ENCODE measurements around the gene DMXL2.
"Not testable (repeated sequence)": the region's sequence is repeated elsewhere in the genome, so short reads cannot be mapped to it uniquely, and the experiment has no call there.

The DMXL2 gene

DNA sequence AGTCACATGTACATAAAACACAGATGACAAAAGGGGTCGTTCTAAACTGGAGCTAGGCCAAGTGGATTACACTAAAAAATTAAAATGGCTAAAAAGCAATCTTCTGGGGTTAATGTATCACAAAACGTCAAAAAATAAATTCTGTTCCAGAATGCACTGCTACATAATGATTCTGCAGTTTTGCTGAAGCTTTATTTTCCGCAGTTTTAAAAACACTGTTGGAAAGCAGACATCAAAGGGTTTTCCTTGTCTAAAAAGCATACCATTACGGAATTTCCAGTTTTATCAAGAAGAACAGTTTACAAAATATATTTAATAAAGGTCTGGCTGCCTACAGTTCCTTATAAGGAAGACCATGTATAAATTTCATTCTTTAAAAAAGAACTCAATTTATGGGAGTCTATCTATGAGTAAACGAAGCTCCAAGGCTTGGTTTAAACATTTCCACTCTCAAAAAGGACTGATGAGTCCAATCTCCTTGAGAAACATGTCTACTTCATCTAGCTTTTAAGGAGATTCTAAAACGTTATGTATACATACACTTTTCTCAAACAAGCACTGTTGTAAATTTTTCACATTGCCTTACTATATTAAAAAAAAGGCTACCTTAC is 1.3 kb downstream of the DMXL2 start:
- DNase-seq = no peak

DNA sequence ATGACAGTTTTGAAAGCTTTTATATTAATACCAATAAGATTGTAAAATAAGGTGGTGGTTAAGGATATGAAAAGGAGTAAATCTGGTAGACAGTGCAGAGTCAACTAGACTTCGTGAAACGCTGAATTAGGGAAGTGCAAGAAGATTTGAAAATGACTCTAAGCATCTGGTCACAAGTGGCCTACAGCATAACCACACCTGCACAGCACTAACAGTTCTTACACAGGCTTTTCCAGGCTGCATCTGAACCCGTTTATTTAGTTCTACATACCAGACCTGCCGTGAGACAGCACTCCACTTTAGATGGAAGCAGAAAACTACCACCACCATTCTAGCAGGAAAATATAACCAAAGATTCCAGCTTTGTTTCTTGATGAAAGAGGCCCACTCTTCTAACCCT is 1.9 kb downstream of the DMXL2 start:
- DNase-seq = no peak

DNA sequence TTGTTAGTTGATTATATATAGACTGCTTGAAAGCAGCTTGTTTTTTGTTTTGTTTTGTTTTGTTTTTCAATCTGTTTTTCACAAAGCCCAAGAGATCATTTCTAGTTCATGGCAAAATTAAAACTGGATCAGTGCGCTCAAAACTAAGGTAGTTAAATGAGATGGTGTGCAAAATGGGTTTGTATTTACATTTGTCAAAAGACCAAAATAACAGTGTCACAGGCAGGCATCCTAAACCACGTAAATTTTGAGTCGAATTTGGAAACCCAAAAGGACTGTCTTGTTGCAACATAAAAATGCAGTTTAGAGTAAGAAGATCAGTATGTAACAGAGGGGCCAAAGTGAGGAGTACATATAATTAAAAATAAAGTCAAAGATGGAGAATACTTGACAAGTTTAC is 2.4 kb downstream of the DMXL2 start:
- DNase-seq = no peak

DNA sequence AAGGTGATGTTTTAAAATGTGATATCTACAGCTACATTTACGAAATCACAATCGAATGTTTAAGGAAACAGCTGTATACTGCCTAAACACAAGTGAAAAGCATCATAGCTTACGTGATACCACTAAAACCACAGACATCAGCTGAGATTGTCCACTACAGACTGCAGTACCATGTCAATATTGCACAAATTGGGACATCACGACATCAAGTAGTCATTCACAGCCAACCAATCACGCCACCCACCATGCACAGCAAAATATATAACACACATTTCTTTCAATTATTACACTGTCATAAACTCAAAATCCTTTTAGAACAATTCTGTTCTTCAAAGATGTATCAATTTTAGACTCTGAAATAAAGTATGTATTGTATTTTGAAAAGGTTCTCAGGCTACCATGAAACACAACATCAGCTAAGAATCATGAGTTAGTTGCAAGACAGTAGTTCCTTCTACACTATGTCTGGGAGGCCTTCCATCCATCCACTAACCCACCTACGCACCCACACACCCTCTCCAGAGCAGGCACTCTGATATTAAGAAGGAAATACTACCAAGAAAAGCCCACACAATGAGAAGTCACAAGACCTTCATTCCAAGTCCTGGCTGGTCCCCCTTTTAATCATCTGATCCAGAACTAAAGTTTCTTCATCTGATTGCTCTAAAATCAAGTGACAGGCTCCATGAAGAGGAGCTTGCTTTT is 3.1 kb downstream of the DMXL2 start:
- DNase-seq = no peak

DNA sequence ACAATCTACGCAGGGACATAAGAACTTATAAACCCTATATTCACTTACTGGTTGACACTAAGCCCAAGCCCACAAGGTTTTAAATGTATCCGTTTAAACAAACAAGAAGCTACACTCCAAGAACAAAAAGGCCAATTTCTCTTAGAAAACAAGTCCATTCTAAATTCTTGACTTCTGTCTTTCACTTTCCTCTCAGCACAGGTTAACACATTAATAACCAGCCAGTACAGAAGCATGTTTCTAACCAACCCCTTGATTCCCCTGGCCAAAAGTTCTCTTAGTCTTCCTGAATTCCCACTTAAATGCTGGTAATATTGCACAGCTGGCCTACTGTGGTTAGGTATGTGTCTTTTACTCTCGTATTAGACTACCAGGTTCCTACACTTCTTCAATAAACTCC is 4.7 kb downstream of the DMXL2 start:
- DNase-seq = no peak

DNA sequence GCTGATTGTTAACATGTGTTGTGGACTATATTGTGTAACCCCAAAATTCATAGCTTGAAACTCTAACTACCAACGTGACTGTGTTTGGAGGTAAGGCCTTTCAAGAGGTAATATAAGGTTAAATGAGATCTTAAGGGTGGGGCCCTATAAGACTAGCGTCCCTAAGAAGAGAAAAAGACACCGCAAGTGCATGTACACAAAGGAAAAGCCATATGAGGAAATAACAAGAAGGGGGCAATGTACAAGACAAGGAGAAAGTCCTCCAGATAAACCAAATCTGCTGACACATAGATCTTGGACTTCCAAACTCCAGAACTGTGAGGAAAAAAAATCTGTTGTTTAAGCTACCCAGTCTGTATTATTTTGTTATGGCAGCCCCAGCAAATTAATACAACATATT is 8.6 kb downstream of the DMXL2 start:
- DNase-seq = no peak

DNA sequence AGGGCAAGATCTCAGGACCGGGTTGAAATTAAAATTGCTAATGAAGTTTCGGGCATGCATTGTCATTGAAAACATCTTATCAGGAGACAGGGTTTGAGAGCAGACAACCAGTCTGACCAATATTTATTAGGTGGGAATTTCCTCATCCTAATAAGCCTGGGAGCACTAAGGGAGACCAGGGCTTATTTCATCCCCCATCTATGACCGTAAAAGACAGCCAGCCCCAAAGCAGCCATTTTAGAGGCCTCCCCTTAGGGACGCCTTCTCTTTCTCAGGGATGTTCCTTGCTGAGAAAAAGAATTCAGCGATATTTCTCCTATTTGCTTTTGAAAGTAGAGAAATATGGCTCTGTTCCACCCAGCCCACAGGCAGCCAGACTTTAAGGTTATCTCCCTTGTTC is 9.9 kb downstream of the DMXL2 start:
- DNase-seq = not testable (repeated sequence)

DNA sequence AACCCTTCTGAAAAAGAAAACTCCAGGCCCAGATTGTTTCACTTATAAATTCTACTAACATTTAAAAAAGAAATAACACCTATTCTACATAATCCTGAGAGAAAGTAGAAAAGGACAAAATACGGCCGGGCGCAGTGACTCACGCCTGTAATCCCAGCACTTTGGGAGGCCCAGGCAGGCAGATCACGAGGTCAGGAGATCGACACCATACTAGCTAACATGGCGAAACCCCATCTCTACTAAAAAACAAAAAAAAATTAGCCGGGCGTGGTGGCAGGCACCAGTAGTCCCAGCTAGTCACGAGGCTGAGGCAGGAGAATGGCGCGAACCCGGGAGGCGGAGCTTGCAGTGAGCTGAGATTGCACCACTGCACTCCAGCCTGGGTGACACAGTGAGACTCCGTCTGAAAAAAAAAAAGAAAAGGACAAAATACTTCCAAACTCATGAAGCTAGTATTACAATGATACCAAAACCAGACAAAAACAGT is 19.1 kb downstream of the DMXL2 start:
- not testable (repeated sequence) for DNase-seq

DNA sequence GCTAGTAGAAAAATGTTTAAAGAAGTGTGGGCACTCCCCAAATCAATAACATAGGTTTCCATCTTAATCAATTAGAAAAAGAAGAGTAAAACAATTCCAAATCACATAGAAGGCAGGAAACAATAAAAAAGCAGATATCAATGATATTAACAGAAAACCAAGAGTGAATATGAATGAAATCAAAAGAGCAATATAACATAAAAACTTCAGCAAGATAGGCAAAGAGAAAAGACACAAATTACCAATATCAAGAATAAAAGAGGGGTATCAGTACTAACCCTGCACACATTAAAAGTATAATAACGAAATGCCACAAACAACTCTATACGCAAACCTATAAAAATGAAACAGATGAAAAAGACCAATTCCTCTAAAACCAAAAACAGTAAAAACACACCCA is 19.6 kb downstream of the DMXL2 start:
- no peak for DNase-seq

DNA sequence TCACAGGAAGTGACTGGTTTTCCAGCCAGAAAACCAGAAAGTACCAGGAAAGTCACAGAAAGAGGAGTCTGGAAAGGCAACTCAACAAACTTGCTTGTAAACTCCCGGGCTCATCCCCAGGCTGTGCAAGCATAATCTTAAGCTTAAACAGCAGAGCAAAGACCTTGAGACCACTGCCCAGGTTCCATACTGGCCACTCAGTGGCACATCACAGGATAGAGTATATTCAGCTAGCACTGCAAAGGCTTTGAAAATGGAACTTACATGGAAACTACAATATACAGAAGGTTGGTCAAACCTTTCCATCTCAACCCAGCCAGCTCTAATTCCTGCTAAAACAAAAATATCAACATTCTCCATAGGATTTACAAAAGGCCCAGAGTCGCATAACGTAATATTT is 20.1 kb downstream of the DMXL2 start:
- DNase-seq = no peak

DNA sequence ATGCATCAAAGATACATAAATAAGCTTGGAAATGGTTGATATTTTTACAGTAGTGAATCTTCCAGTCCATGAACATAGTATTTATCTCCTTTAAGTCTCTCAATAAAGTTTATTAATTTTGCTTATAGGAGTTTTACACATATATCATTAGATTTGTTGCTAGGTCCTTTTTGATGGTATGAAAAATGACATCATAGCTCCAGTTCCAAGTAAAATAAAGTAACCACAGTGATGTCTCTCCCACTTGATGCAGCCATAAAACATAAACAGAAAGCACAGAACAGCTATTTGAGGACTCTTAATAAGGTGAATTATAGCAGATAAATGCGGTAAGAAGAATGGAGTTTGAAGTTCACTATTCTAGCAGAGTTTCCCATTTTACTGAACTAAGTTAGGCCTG is 20.8 kb downstream of the DMXL2 start:
- no peak for DNase-seq

DNA sequence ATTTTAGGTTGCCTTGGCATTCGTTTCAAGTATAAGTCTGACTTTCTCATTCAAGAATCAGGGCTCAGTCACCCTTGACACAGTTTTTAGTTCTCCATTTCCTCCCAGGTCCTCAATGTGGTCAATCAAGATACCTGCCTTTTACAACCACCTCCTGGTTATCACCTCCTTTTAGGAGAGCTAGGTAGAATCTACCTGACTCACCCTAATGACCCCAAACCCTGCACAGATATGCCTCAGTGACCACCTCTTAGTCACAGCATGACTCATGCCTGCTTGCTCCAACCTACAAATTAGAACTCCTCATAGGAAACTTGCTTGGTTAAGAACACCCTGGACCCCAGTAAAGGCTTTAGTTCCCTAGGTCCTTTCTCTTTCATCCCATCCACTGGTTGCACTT is 22.5 kb downstream of the DMXL2 start:
- no peak for DNase-seq

DNA sequence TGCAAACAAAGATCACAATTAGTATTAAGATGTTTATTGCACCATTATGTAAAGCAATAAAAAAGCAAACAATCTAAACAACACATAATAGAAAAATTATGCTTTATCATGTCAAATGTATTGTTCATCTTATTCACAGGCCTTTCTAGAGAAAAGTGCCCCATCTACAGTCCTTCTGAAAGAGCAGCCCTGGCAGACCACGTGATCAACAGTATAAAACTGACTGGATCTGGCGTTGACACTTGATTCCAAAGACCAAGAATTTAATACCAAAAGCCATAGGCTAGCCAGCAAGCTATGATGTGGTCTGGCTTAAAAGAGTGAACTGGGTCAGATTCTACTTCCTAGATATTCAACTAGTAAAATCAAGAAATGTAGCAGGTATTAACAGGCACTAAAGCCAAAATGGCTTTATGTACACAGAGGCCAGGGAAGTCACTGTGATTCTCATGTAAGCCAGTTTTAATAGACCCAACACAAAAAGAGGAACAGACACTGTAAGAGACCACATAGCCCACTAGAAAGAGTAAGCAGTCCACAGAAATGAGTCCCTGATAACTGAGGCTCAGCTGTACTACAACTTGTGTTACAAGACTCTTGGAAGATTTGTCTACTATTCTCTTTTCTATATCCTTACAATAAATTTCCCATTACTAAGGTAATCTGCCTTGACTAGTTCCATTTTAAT is 32.5 kb downstream of the DMXL2 start:
- DNase-seq = no peak

DNA sequence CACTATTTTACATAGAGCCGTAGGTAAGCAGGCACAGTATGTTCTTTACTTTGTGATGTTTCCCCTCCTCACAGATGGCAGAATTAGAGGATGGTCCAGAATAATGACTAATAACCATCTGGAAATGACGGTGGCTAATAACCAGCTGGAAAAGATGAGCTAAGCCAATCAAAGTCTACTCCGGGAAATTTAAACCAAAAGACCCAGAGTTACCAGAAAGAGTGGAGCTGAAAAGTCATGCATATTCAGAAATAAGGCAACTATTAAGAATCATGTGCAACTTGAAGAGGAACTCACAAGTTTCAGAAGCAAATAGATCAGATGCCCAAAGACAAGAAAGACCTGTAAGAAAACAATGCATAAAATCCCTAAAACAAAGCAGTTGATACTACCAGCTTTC is 33.6 kb downstream of the DMXL2 start:
- no peak for DNase-seq

DNA sequence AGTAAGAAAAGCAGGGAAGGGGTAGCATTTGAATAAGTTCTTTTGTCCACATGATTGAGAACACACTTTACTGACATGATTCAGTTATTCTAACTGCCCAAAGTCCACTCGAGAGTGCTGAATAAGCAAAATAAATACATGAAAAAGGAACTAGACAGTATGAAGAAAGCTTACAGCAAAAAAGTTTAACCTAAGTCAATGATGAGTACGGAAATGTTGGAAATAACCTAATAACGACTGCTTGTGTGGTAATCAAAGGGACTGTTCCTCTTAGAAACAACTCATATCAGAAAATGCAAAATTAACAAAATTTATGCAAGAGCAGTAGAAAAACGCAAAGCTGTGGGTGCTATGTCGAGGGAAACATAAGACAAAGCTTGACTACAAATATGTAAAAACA is 36.6 kb downstream of the DMXL2 start:
- DNase-seq = no peak

DNA sequence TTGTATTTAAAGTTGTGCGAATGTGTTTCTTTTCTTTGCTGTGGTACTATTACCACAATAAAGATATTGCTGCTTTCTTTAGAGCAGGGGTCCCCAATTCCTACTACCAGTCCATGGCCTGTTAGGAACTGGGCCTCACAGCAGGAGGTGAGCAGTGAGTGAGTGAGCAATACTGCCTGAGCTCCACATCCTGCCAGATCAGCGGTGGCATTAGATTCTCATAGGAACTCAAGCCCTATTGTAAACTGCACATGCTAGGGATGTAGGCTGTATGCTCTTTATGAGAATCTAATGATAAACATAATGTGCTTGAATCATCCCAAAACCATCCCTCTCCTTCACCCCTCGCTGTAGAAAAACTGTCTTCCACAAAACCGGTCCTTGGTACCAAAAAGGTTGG is 41.6 kb downstream of the DMXL2 start:
- DNase-seq = no peak

DNA sequence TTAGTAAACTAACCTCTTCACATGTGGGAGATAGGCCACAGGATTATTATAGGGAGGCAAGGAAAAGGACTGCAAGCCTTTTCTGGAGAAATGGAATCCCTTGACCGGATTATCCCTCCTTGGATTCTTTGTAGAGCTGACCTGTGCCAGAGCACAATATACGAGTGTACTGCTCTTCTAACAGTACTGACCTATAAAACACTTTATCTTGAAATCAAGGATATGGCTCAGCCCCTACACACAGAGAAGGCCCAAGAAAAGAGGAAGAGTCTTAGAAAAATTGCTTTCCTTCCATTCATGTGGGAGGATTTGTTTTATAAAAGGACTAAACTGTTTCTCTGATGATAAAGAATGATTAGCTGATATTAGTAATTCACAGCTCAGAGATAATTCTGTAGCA is 42.2 kb downstream of the DMXL2 start:
- DNase-seq = no peak

DNA sequence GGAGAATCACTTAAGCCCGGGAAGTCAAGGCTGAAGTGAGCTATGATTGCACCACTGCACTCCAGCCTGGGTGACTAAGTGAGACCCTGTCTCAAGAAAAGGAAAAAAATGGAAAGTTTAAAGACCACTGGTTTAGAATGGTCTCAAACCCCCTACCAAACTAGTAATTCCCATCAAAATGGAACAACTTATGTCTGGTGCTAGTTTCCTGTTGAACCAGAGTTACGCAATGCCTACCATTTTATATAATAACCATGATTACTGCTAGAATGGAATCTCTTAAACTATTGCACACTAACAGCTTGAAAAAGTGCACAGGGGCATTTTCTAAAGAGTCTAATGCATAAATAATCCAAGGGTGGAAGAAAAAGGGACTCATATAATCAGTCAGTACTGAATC is 43.6 kb downstream of the DMXL2 start:
- DNase-seq = no peak

DNA sequence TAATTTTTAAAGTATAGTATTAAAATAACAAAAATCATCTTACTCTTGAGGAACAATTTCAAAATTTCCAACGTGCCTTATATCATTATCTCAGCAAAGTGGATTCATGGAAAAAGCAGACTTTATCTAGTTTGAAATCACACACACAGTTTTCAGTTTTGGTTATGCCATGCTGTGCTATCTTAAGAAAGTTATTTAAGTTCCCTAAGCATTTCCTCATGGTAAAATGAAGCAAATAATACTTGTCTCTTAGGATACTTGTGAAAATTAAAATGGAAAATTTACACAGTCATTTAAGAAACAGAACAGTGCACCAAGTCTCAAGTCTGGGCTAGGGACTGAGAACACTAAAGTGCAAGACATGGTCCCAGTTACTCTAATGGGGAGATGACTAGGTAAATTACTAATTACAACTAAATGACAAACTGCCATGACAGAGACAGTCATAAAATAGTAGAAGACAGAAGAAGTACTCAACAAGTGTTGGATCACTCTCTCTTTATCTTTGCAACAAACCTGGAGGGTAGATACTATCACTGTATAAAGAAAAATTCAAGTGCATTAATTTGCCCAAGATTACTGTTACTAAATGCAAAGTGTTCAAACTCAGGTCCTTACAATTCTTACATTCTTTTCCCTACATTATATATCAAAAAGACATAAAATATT is 44.8 kb downstream of the DMXL2 start:
- DNase-seq = no peak

DNA sequence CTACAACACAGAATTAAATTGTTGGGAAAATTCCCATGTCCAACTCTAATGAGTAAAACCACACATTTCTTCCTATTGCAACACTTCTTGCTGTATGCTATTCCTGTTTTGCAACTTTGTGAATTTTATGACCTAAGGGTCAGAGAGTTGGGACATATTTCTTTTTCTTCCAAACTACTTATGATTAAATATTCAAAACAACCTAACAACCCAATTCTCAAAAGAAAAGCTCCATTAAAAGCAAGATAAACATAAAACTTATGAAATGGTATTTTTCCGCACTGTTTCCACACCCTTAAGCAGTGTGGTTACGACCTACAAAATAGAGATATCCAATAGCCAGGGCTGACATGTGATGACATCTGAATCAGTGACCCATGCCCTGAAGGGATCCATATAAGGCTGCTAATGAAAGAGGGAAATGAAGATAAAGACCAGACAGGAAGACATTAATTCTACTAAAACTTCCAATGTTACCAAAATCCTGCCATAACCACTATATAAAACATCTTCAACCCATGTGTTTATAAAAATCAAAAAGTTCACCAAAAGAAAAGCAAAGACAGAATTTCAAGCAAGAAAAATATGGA is 45.6 kb downstream of the DMXL2 start:
- no peak for DNase-seq

DNA sequence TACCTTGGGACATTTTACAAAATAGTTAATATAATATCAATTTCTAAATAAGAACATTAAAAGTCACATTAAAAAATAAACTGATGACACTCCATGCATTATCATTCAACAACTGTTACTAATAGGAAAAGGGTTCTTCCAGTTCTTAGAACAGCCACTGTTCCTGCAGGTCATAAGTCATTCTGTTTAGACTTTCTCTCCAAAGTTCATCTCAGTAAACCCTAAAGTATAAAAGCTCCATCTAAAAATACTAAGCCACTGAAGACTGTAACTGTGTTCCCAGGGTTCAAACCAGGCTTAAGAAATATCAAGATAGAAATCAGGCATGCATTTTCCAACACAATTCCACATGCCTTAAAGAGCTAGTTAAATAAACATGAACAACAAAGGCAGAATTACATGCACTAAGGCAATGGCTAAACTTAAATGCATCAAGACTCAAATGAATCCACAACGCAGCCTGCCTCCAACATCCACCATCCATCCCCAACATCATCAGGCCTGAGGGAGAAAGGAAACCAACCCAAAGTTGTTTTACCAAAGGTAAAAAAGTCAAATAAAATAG is 46.2 kb downstream of the DMXL2 start:
- no peak for DNase-seq

DNA sequence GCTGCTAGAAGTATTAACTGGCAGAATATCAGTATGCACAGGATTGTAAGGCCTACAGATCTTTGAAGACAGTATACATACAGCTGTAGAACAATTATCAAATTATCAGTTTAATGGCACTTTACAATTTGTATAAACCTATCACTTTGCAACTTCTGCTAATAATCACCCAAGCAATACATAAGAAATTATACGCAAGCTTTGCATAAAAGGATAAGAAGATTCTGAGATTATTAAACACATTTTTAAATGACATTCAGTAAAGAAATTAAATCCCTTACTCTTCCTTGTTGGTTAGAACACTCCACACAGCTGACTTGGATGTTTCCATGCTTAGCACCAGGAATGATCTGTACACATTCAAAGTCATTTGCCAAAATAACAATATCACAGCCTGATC is 46.8 kb downstream of the DMXL2 start:
- no peak for DNase-seq

DNA sequence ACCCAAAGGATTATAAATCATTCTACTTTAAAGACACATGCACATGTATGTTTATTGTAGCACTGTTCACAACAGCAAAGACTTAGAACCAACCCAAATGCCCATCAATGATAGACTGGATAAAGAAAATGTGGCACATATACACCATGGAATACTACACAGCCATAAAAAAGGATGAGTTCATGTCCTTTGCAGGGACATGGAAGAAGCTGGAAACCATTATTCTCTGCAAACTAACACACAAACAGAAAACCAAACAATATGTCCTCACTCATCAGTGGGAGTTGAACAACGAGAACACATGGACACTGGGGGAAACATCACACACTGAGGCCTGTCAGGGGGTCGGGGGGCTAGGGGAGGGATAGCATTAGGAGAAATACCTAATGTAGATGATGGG is 49.2 kb downstream of the DMXL2 start:
- not testable (repeated sequence) for DNase-seq
